GM19372 (cell line): ENCODE results near the gene OR4K13.

ENCODE experiments used
- ATAC-seq: cut with Tn5 transposase; IDR thresholded peaks from one replicate; pipeline ENCODE4 v1.9.1; 2021; ENCODE audit warnings: mild to moderate bottlenecking, low read depth, moderate library complexity; ENCODE audit not compliant: unreplicated experiment

OR4K13 gene

GRCh38 chr14:20035938-20036337 lies at the start of gene OR4K13:
TSS of gene OR4K13 (minus strand) at chr14:20036038. CDS start at chr14:20034758, 1,280 bp downstream.
- no peak for ATAC-seq

GRCh38 chr14:20059745-20060144 lies 23.9 kb upstream of the OR4K13 start, which contains the start of gene OR4L1:
TSS of gene OR4L1 (plus strand) at chr14:20060045. CDS start at chr14:20060045, 0 bp downstream.
- ATAC-seq, result no peak

GRCh38 chr14:20048202-20048601 lies 12.4 kb upstream of the OR4K13 start:
- no peak for ATAC-seq

- ATAC-seq, result no peak
These were observed 8.4 kb upstream of the OR4K13 start for GRCh38 chr14:20044243-20044642.

GRCh38 chr14:20035449-20035848 lies 389 bp downstream of the OR4K13 start:
- no peak for ATAC-seq

- no peak for ATAC-seq
These were observed 4.8 kb downstream of the OR4K13 start for GRCh38 chr14:20031058-20031457.

- ATAC-seq, result no peak
These were observed 16.5 kb downstream of the OR4K13 start, which contains the start of gene OR4K14 for GRCh38 chr14:20019257-20019865. TSS of gene OR4K14 (minus strand) at chr14:20019307. CDS start at chr14:20015193, 4,114 bp downstream.

- no peak for ATAC-seq
These were observed 27.7 kb downstream of the OR4K13 start for GRCh38 chr14:20008156-20008555.

- no peak for ATAC-seq
These were observed 33.5 kb downstream of the OR4K13 start for GRCh38 chr14:20002319-20002718.

GRCh38 chr14:20001863-20002262 lies 34.0 kb downstream of the OR4K13 start, which contains the start of gene OR4Q2:
TSS of gene OR4Q2 (plus strand) at chr14:20002163.
- ATAC-seq, result no peak

- ATAC-seq, result no peak
These were observed 42.4 kb downstream of the OR4K13 start for GRCh38 chr14:19993438-19993837.
